ENCODE measurements around the gene PPP2R5B.

GRCh38 chr11:64888406-64888728 is 36.1 kb upstream of the PPP2R5B start:
- TF ChIP-seq CTCF (conservative IDR thresholded peaks at IDR 0.05; ENCODE audit: low read length): no peak
- no peak for TF ChIP-seq EZH2phosphoT487 (IDR thresholded peaks at IDR 0.05; ENCODE audit: borderline replicate concordance, low read depth, low read length)

All from OCI-LY7 (cell line).